Measurements from ENCODE around the gene DUSP18. TPM values are rescaled to one million over a fixed set of nuclear protein-coding genes. Genes with fewer than 3 reads are reported as not detected.

DUSP18 gene
- total and polyA plus RNA-seq, 9 of the 15 experiments (the other 6 are each of a cell fraction or from before 2014, with no cell fraction given) = 1.00 to 3.7 (median 1.5) TPM

Other genes starting within 250 kb of the DUSP18 start
Only the 7 nearest of the 9 such genes appear.
- gene SEC14L4, start 162.2 kb downstream of the DUSP18 start, total RNA-seq (2014; rRNA removed) = not detected in 2 replicates
- not detected in 2 replicates for gene SEC14L4, start 162.2 kb downstream of the DUSP18 start, total RNA-seq (2014; rRNA removed; fragmentation: Illumina TruSeq; extraction: Trizol)
- not detected in 2 replicates for gene SEC14L4, start 162.2 kb downstream of the DUSP18 start, total RNA-seq (2015; rRNA removed; fragmentation: Illumina TruSeq; extraction: Trizol)
- not detected in 2 replicates for gene SEC14L4, start 162.2 kb downstream of the DUSP18 start, total RNA-seq (2021)
- 0.03 TPM in 1 of 2 replicates, not detected in the other for gene SEC14L4, start 162.2 kb downstream of the DUSP18 start, polyA plus RNA-seq (2011; rRNA removed)
- not detected in 2 replicates for gene SEC14L4, start 162.2 kb downstream of the DUSP18 start, polyA plus RNA-seq (2014; fragmentation: Illumina TruSeq; extraction: Trizol)
- gene SEC14L4, start 162.2 kb downstream of the DUSP18 start, polyA plus RNA-seq (2014; fragmentation: Nextera tagmentation; extraction: Ambion mirVana) = not detected
- 0.11 TPM in 1 of 2 replicates, not detected in the other for gene SEC14L4, start 162.2 kb downstream of the DUSP18 start, polyA plus RNA-seq (2014; rRNA removed)
- 1.5 and 1.8 TPM in 2 replicates for gene SEC14L6, start 121.1 kb downstream of the DUSP18 start, total RNA-seq (2014; rRNA removed)
- gene SEC14L6, start 121.1 kb downstream of the DUSP18 start, total RNA-seq (2014; rRNA removed; fragmentation: Illumina TruSeq; extraction: Trizol) = 1.9 and 2.0 TPM in 2 replicates
- gene SEC14L6, start 121.1 kb downstream of the DUSP18 start, total RNA-seq (2015; rRNA removed; fragmentation: Illumina TruSeq; extraction: Trizol) = 1.6 and 2.2 TPM in 2 replicates
- 1.6 and 2.6 TPM in 2 replicates for gene SEC14L6, start 121.1 kb downstream of the DUSP18 start, total RNA-seq (2021)
- gene SEC14L6, start 121.1 kb downstream of the DUSP18 start, polyA plus RNA-seq (2011; rRNA removed) = 5.0 and 6.1 TPM in 2 replicates
- gene SEC14L6, start 121.1 kb downstream of the DUSP18 start, polyA plus RNA-seq (2014; fragmentation: Illumina TruSeq; extraction: Trizol) = 4.0 and 4.1 TPM in 2 replicates
- gene SEC14L6, start 121.1 kb downstream of the DUSP18 start, polyA plus RNA-seq (2014; fragmentation: Nextera tagmentation; extraction: Ambion mirVana) = under 1 TPM; 0.29 to 0.39 TPM
- gene SEC14L6, start 121.1 kb downstream of the DUSP18 start, polyA plus RNA-seq (2014; rRNA removed) = 1.7 and 2.3 TPM in 2 replicates
- gene GAL3ST1, start 93.2 kb downstream of the DUSP18 start, total RNA-seq (2014; rRNA removed) = 0.45 and 1.3 TPM in 2 replicates
- 0.15 TPM in 1 of 2 replicates, not detected in the other for gene GAL3ST1, start 93.2 kb downstream of the DUSP18 start, total RNA-seq (2014; rRNA removed; fragmentation: Illumina TruSeq; extraction: Trizol)
- 0.38 and 0.43 TPM in 2 replicates for gene GAL3ST1, start 93.2 kb downstream of the DUSP18 start, total RNA-seq (2015; rRNA removed; fragmentation: Illumina TruSeq; extraction: Trizol)
- gene GAL3ST1, start 93.2 kb downstream of the DUSP18 start, total RNA-seq (2021) = 1.5 and 1.6 TPM in 2 replicates
- gene GAL3ST1, start 93.2 kb downstream of the DUSP18 start, polyA plus RNA-seq (2011; rRNA removed) = 0.10 and 0.79 TPM in 2 replicates
- gene GAL3ST1, start 93.2 kb downstream of the DUSP18 start, polyA plus RNA-seq (2014; fragmentation: Illumina TruSeq; extraction: Trizol) = 0.22 and 0.72 TPM in 2 replicates
- under 1 TPM in 1 of 2 experiments, not detected in 1; 0.03 TPM for gene GAL3ST1, start 93.2 kb downstream of the DUSP18 start, polyA plus RNA-seq (2014; fragmentation: Nextera tagmentation; extraction: Ambion mirVana)
- gene GAL3ST1, start 93.2 kb downstream of the DUSP18 start, polyA plus RNA-seq (2014; rRNA removed) = 0.80 and 1.9 TPM in 2 replicates
- 154 and 158 TPM in 2 replicates for gene PES1, start 76.0 kb downstream of the DUSP18 start, total RNA-seq (2014; rRNA removed)
- 83.0 and 89.9 TPM in 2 replicates for gene PES1, start 76.0 kb downstream of the DUSP18 start, total RNA-seq (2014; rRNA removed; fragmentation: Illumina TruSeq; extraction: Trizol)
- 117 and 126 TPM in 2 replicates for gene PES1, start 76.0 kb downstream of the DUSP18 start, total RNA-seq (2015; rRNA removed; fragmentation: Illumina TruSeq; extraction: Trizol)
- 136 and 151 TPM in 2 replicates for gene PES1, start 76.0 kb downstream of the DUSP18 start, total RNA-seq (2021)
- 85.2 and 95.3 TPM in 2 replicates for gene PES1, start 76.0 kb downstream of the DUSP18 start, polyA plus RNA-seq (2011; rRNA removed)
- 117 and 127 TPM in 2 replicates for gene PES1, start 76.0 kb downstream of the DUSP18 start, polyA plus RNA-seq (2014; fragmentation: Illumina TruSeq; extraction: Trizol)
- gene PES1, start 76.0 kb downstream of the DUSP18 start, polyA plus RNA-seq (2014; fragmentation: Nextera tagmentation; extraction: Ambion mirVana) = 1 to 10 TPM; 6.5 to 8.2 TPM
- 83.8 and 94.3 TPM in 2 replicates for gene PES1, start 76.0 kb downstream of the DUSP18 start, polyA plus RNA-seq (2014; rRNA removed)
- gene TCN2, start 60.7 kb downstream of the DUSP18 start, total RNA-seq (2014; rRNA removed) = 1.4 and 1.6 TPM in 2 replicates
- gene TCN2, start 60.7 kb downstream of the DUSP18 start, total RNA-seq (2014; rRNA removed; fragmentation: Illumina TruSeq; extraction: Trizol) = 1.3 and 1.4 TPM in 2 replicates
- gene TCN2, start 60.7 kb downstream of the DUSP18 start, total RNA-seq (2015; rRNA removed; fragmentation: Illumina TruSeq; extraction: Trizol) = 1.9 and 2.1 TPM in 2 replicates
- gene TCN2, start 60.7 kb downstream of the DUSP18 start, total RNA-seq (2021) = 1.4 and 2.0 TPM in 2 replicates
- gene TCN2, start 60.7 kb downstream of the DUSP18 start, polyA plus RNA-seq (2011; rRNA removed) = 1.2 and 1.7 TPM in 2 replicates
- gene TCN2, start 60.7 kb downstream of the DUSP18 start, polyA plus RNA-seq (2014; fragmentation: Illumina TruSeq; extraction: Trizol) = 2.5 and 2.7 TPM in 2 replicates
- gene TCN2, start 60.7 kb downstream of the DUSP18 start, polyA plus RNA-seq (2014; fragmentation: Nextera tagmentation; extraction: Ambion mirVana) = 1 to 10 TPM; 4.8 to 5.4 TPM
- gene TCN2, start 60.7 kb downstream of the DUSP18 start, polyA plus RNA-seq (2014; rRNA removed) = 0.88 and 1.5 TPM in 2 replicates
- 1.6 and 2.3 TPM in 2 replicates for gene SLC35E4, start 32.1 kb downstream of the DUSP18 start, total RNA-seq (2014; rRNA removed)
- 0.32 and 0.36 TPM in 2 replicates for gene SLC35E4, start 32.1 kb downstream of the DUSP18 start, total RNA-seq (2014; rRNA removed; fragmentation: Illumina TruSeq; extraction: Trizol)
- 0.83 and 1.0 TPM in 2 replicates for gene SLC35E4, start 32.1 kb downstream of the DUSP18 start, total RNA-seq (2015; rRNA removed; fragmentation: Illumina TruSeq; extraction: Trizol)
- gene SLC35E4, start 32.1 kb downstream of the DUSP18 start, total RNA-seq (2021) = 1.6 and 1.7 TPM in 2 replicates
- gene SLC35E4, start 32.1 kb downstream of the DUSP18 start, polyA plus RNA-seq (2011; rRNA removed) = 0.79 and 0.88 TPM in 2 replicates
- gene SLC35E4, start 32.1 kb downstream of the DUSP18 start, polyA plus RNA-seq (2014; fragmentation: Illumina TruSeq; extraction: Trizol) = 0.54 and 0.58 TPM in 2 replicates
- under 1 TPM in 1 of 2 experiments, not detected in 1; 0.06 TPM for gene SLC35E4, start 32.1 kb downstream of the DUSP18 start, polyA plus RNA-seq (2014; fragmentation: Nextera tagmentation; extraction: Ambion mirVana)
- 1.1 TPM in 2 replicates for gene SLC35E4, start 32.1 kb downstream of the DUSP18 start, polyA plus RNA-seq (2014; rRNA removed)
- gene OSBP2, start 27.0 kb upstream of the DUSP18 start, total RNA-seq (2014; rRNA removed) = 24.1 and 27.4 TPM in 2 replicates
- 9.8 and 11.4 TPM in 2 replicates for gene OSBP2, start 27.0 kb upstream of the DUSP18 start, total RNA-seq (2014; rRNA removed; fragmentation: Illumina TruSeq; extraction: Trizol)
- gene OSBP2, start 27.0 kb upstream of the DUSP18 start, total RNA-seq (2015; rRNA removed; fragmentation: Illumina TruSeq; extraction: Trizol) = 13.5 and 14.5 TPM in 2 replicates
- gene OSBP2, start 27.0 kb upstream of the DUSP18 start, total RNA-seq (2021) = 28.8 and 31.3 TPM in 2 replicates
- 18.5 and 29.5 TPM in 2 replicates for gene OSBP2, start 27.0 kb upstream of the DUSP18 start, polyA plus RNA-seq (2011; rRNA removed)
- 23.3 and 26.0 TPM in 2 replicates for gene OSBP2, start 27.0 kb upstream of the DUSP18 start, polyA plus RNA-seq (2014; fragmentation: Illumina TruSeq; extraction: Trizol)
- under 1 TPM; 0.52 to 0.55 TPM for gene OSBP2, start 27.0 kb upstream of the DUSP18 start, polyA plus RNA-seq (2014; fragmentation: Nextera tagmentation; extraction: Ambion mirVana)
- 21.6 and 23.4 TPM in 2 replicates for gene OSBP2, start 27.0 kb upstream of the DUSP18 start, polyA plus RNA-seq (2014; rRNA removed)

All from K562 (cell line).